ENCODE data around the gene FANCE.
"Not testable (repeated sequence)": the region's sequence is repeated elsewhere in the genome, so short reads cannot be mapped to it uniquely, and the experiment has no call there.

FANCE gene

DNA sequence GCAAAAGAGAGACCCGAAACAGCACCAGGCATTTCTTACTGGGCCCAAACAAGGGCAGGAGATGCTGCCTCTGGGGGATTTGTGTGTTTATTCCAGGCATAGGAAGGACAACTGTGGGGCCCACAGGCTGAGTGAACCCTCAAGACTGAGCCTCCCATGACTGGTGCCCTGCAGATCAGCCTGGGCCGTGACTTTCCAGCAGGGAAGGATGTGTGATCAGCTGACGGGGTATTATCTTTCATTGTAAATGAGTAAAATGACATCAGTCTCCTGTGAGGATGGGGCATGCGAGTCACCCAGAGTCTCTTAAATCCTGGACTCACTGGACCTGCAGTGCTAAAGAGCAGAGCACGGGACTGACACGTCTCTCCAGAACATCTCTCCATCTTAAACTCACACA is 48.6 kb downstream of the FANCE start:
- DNase-seq: no peak

DNA sequence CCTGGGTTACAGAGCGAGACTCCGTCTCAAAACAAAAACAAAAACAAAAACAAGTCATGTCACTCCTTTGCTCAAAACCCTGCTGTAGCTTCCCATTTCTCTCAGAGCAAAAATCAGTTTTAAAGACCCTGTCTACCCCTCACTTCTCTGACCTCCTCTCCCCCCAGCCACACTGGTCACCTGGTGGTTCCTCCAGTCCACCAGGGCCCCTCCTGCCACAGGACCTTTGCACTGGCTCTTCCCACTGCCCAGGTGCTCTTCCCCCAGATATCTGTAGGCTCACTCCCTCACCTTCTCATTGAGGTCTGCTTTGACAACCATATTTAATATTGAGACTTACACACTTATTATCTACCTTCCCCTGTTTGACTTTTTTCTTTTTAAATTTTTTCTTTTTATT is 49.6 kb downstream of the FANCE start:
- no peak for DNase-seq

DNA sequence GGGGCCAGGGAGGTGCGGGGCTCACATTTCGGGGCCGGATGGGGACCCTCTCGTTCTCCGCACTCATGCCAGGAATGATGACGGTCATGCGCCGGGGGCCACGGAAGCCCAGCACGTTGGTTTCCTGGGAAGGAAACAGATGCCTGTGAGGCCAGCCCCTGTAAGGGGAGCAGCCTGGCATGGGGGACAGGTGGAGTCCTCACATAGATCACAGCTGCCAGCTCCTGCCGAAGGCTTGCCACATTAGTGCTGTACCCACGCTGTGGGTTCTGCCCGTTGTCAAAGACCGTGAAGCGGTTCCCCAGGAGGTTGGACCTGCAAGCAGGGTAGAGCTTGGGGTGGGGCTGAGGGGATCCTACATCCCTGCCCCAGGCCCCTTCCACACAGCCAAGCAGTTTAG is 51.4 kb downstream of the FANCE start:
- DNase-seq: no peak

DNA sequence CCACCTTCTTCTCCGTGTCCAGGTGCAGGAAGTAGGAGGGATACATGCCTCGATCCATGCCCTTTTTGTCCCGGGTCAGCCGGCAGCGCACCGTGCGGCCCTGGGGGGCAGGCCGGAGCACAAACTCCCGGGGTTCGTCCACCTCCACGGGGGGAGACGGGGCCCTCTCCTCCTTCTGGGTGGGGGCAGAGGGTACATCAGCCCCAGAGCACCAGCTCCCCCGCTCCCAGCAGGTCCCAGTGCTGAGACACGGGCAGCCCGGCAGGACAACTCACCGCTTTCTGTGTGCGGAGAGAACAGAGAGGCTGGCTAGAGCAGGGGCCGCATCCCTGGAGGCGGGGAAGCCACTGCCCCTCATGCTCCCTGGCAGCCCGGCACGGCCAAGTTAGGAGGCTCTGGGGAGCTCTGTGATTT is 53.9 kb downstream of the FANCE start:
- DNase-seq: no peak

DNA sequence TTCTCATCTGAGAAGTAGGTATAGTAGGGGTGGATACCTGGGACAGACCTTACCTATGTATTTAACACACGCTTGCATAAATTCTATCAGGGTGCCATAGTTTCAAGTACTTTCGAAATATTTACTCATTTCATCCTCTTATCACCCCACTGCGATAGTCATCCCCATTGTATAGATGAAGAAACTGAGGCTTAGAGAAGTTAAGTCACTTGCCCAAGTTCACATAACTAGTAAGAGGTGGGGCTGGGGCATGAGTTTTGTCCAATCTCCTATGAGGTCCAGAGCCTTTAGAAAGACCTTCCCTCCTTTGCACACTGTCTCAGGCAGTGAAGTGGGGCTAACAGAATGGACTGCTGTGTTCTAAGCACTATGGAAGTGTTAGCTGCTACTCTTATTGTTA is 54.4 kb downstream of the FANCE start:
- no peak for DNase-seq

DNA sequence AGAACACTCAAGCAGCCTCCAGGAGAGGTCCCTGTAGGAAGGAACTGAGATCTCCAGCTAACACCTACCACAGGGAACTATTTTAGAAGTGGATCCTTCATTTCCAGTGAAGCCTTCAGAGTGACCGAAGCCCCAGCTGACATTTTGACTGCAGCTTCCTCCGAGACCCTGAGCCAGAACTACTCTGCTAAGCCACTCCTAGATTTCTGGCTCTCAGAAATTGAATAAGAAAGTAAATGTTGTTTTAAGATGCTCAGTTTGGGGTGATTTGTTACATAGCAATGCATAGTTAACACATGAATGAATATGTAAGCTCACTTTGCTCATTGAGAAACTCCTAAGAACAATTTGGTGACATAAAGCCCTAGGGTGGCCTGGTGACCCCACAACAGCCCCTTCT is 55.1 kb downstream of the FANCE start:
- DNase-seq: no peak

DNA sequence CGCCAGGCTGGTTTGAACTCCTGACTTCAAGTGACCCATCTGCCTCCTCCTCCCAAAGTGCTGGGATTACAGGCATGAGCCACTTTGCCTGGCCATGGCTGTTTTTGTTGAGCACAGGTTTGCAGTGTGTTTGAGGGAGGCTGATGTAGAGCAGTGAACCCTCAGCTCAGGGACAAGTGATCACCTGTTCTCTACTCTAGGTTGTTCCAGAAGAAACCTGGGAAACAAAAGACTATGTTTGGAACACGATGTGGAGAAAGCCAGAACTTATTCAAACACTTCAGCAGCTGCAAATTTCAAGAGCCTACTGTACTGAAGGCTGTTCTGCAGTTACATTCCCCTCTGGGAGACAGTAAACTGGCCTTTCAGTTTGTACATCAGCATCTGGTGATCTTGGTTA is 55.9 kb downstream of the FANCE start:
- no peak for DNase-seq

DNA sequence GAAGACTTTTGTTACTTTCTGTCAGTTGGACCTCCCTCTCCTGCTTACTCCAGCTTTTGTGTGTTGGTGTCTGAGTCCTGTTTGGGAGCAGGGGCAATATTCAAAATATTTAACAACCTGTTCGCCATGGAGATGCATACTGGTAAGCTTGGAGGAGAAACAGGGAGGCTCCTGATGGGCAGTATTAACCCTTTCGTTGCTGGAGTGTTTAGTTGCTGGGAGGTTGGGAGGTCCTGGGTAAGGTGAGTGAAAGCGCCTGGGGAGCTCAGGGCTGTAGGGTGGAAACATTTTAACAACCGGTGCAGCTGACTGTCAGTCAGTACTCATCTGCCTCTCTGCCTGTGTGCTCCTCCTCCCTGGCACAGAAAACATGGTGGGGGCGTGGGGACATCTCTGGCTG is 56.4 kb downstream of the FANCE start:
- DNase-seq: no peak

DNA sequence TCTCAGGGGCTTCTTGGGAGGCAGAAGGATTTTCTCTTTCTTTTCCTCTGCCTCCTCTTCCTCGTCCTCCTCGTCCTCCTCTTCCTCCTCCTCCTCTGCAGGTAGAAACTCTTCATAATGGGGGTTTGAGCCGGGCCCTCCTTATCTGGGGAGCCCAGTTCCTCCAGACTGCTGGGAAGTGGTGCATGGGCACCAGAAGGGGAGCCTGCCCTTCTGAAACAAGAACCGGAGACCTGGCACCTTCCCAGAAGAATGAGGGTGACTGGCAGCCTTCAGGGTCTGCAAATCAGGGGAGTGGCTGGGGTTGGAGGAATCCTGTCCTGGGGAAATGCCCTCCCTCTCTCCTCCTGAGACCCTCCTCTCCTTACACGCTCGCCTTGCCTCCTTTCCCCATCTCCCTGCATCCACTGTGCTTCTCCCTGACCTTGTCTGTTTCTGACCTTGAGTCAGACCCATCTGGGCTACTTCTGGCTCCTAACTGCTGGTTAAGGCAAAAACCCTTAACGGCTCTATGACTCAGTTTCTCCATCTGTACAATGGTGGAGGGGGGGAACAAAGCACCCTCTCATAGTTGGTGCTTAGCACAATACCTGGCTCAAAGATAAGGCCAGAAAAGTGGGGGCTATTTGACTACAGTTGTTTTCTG is 58.9 kb downstream of the FANCE start:
- DNase-seq: no peak

DNA sequence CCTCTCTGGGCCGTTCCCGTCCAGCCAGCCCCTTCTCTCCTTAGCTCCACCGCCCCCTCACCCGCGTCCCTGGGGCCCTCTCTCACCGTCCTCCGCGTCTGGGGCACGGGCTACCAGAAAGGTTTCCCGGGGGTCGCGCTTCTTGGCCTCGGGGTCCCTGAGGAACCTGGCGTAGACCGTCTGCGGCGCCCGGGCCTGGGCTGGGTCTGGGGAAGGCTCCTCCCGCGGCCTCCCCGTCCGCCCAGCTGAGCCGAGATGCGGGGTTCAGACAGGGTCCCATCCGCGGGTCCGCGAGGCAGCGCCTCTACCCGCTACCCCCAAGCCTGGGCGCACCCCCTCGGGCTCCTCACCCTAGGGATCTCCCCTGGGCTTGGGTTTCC is 59.4 kb downstream of the FANCE start:
- no peak for DNase-seq

DNA sequence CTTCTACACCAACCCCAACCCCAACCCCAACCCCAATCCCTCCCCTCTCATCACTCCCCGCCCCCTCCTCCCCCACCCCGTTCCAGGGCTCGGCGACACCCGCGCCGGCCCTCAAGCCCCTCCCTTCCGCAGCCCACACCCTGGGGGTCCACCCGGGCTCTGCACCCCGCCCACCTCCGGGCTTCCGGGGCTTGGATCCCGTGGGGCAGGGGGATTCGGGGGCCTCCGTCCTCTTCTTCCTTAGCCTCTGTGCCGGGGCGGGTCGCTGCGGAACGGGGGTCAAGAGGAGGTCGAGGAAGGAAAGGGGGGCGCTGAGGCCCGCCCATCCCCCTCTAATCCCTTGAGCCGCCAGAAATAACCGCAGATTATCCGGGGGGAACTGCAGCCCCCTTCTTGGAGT is 59.9 kb downstream of the FANCE start:
- DNase-seq: no peak

DNA sequence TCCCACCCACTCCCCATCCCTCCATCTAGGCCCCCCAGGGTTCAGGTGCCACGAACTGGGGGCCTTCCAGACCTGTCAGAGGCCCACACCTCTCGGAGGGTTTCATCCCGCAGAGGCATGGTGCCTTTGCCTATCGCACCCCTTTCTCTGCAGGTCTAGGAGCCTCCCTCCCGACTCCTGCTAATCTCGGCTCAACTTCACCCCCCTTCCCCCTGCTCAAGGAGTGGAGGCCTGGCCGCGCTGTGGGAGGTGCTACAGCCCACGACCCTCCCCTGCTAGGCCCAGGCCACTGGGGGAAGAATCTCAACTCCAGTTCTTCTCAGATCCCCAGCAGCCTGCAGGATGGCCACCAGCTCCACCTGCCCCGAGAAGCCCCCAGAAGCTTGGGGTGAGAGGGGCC is 60.6 kb downstream of the FANCE start, which contains the start of gene TULP1:
Gene TULP1, minus strand, starts transcription at position 157 of the 400 bp plus-strand sequence. Its CDS starts 38 bp downstream, at position 119.
- DNase-seq: no peak

DNA sequence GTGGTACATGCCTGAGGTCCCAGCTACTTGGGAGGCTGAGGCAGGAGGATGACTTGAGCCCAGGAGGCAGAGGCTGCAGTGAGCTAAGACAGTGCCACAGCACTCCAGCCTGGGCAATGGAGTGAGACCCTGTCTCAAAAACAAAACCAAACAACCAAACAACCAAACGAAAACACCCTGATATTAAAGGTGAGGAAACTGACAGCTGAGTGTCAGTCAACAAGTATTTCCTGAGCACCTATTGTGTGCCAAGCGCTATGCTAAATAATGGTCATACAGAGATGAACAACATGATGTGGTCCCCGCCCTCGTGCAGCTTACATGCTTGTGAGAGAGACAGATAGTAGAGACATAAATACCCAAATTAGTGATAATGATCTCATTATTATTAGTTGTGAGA is 62.4 kb downstream of the FANCE start:
- DNase-seq: no peak

DNA sequence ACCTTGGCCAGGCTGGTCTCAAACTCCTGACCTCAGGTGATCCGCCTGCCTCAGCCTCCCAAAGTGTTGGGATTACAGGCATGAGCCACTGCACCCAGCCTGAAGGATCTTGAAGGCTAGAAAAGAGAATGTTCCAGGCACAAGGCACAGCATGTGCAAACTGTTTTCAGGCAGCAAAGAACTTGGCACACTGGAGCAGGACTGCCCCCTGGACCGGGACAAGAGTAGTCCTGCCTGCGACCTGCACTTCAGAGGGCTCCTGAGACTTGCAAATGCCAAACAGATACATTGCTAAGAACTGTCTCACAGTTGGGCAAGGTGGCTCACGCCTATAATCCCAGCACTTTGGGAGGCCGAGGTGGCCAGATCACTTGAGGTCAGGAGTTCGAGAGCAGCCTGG is 63.8 kb downstream of the FANCE start:
- not testable (repeated sequence) for DNase-seq

Measured in midbrain (tissue), 1 donor.